Erythroblast (primary cell): ENCODE data around the gene TBC1D19.

Experiments used
- GATA1 ChIP-seq: IDR thresholded peaks from 2 replicates; pipeline ENCODE4 v1.6.1; 2011; ENCODE audit warnings: low read depth, mild to moderate bottlenecking, control low read depth, low read length, moderate library complexity
- POLR2A ChIP-seq: IDR thresholded peaks from 2 replicates; pipeline ENCODE4 v1.6.1; 2011; ENCODE audit warnings: mild to moderate bottlenecking, low read length

- no peak for TF ChIP-seq POLR2A
- no peak for TF ChIP-seq GATA1
Measured at GRCh38 chr4:26792639-26793038, 208.8 kb downstream of the TBC1D19 start.
